GM19023 (cell line): Measurements from ENCODE around the gene CGB8.
"Not testable (repeated sequence)": the region's sequence is repeated elsewhere in the genome, so short reads cannot be mapped to it uniquely, and the experiment has no call there.

Experiments used
- ATAC-seq: cut with Tn5 transposase; IDR thresholded peaks from one replicate; pipeline ENCODE4 v1.9.1; 2021; ENCODE audit warnings: mild to moderate bottlenecking, moderate library complexity; ENCODE audit not compliant: unreplicated experiment

The CGB8 gene

DNA sequence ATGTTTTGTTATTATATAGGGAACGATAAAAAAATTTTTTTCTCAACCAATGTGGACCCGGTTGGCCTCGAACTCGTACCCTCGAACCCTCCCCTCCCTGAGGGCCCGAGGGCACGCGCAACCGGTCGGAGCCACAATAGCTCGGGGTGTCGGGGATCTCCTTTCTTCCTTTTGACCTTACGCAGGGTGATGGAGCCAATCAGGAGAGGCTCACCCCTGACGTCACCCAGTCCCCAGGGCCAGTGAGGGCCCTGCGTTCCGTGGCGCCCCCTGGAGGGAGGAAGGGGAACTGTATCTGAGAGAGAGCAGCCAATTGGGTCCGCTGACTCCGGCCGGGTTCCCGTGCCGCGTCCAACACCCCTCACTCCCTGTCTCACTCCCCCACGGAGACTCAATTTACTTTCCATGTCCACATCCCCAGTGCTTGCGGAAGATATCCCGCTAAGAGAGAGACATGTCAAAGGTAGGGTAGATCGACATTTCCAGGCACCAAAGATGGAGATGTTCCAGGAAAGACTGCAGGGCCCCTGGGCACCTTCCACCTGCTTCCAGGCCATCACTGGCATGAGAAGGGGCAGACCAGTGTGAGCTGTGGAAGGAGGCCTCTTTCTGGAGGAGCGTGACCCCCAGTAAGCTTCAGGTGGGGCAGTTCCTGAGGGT, 17.1 kb downstream of the CGB8 start, which contains the start of gene CGB2:
TSS of gene CGB2 (plus strand) at position 249 of the 660 bp plus-strand sequence. CDS start at position 455, 206 bp downstream.
- ATAC-seq: not testable (repeated sequence)

DNA sequence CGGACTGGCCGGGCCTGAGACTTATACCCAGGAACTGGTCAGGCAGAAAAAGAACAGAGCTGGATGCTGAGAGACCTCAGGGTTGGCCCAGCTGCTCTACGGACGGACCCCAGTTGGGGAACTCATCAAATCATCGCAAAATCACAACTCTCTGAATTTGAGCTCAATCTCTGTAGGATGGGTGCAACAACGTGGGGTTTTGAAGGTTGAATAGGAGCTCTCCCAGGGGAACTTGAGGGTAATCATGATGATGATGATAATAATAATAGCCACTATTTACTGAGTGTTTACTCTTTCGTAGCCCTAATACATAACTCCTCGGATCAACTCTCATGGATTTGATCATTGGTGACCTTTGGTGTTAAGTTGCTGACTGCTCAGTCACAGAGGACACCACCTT, 18.6 kb downstream of the CGB8 start:
- not testable (repeated sequence) for ATAC-seq

DNA sequence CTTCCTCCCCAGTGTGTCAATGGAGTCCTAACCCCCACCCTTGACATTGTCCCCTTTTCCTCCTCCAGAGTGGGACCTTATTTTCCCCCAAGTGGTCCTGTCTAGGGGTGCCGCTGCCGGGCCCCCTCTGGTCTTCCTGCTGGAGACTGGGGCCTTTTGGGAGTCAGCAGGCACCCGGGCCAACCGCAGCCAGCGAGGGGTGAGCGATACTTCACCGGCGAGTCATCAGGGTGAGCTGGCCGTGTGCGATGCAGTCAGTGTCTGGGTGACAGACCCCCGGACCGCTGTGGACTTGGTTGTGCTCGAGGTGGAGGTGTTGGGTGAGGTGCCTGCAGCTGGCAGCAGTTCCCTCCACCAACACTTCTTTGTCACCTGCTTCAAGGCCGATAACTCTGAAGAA, 19.2 kb downstream of the CGB8 start:
- ATAC-seq: not testable (repeated sequence)

DNA sequence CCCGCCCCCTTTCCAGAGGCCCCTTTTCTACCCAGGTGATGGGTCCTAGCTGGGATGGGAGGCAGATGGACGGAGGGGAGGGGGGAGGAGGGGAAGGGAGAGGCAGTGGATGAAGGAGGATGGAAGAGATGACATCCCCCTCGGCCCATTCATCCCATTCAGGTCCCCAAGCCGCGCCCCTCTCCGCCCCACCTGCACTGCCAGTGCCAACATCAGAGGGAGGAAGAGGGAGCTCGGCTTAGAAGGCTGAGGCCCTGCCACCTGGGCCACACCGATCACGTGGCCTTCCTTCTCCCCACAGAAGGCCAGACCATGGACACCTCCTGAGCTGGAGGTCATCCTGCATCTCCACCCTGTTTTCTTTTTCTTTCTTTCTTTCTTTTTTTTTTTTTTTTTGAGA, 20.2 kb downstream of the CGB8 start:
- not testable (repeated sequence) for ATAC-seq

DNA sequence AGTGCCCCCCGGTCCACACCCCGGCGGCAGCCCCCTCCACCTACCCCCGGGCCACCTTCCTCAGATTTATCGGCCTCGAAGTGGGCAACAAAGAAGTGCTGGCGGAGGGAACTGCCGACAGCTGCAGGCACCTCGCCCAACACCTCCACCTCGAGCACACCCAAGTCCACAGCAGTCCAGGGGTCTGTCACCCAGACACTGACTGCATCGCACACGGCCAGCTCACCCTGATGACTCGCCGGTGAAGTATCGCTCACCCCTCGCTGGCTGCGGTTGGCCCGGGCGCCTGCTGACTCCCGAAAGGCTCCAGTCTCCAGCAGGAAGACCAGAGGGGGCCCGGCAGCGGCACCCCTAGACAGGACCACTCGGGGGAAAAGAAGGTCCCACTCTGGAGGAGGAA, 23.3 kb downstream of the CGB8 start:
- ATAC-seq: not testable (repeated sequence)

DNA sequence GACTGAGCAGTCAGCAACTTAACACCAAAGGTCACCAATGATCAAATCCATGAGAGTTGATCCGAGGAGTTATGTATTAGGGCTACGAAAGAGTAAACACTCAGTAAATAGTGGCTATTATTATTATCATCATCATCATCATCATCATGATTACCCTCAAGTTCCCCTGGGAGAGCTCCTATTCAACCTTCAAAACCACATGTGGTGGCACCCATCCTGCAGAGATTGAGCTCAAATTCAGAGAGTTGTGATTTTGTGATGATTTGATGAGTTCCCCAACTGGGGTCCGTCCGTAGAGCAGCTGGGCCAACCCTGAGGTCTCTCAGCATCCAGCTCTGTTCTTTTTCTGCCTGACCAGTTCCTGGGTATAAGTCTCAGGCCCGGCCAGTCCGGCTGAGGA, 23.8 kb downstream of the CGB8 start:
- not testable (repeated sequence) for ATAC-seq

DNA sequence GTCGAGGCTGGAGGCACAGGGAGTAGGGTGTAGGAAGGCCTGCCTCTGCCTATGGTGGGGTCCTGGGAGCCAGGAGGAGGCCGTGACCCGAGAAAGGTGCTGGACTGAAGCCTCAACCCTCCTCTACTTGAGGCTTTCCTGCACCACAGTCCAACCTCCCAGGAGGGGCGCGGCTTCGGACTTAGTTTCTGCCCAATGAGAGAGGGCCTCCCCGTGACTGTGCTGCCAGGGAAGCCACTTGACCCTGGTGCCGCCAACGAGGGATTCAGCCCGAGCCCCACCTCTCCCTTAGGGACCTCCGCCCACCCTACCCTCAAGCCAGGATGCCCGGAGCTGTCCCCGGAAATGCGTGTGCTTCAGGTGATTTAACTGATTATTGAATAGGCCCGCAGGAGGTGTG, 24.7 kb downstream of the CGB8 start, which contains the start of gene CGB3:
TSS of gene CGB3 (minus strand) at position 101 of the 400 bp plus-strand sequence. CDS start 362 bp downstream, outside the sequence.
- not testable (repeated sequence) for ATAC-seq

DNA sequence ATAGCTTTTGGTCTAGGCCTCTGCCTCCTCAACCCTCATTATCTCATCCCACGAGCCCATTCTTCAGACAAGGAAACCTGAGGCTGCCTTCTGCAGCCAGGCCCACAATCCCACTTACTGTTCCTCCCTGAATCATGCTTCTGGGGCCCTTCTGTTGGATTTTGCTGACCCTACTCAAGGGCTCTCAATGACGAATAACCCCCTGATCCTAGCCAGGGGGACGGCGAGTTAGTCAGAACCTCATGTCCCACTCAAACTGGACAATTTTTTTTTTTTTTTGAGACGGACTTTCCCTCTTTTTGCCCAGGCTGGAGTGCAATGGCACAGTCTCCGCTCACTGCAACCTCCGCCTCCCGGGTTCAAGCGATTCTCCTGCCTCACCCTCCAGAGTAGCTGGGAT, 26.8 kb downstream of the CGB8 start:
- ATAC-seq: no peak

DNA sequence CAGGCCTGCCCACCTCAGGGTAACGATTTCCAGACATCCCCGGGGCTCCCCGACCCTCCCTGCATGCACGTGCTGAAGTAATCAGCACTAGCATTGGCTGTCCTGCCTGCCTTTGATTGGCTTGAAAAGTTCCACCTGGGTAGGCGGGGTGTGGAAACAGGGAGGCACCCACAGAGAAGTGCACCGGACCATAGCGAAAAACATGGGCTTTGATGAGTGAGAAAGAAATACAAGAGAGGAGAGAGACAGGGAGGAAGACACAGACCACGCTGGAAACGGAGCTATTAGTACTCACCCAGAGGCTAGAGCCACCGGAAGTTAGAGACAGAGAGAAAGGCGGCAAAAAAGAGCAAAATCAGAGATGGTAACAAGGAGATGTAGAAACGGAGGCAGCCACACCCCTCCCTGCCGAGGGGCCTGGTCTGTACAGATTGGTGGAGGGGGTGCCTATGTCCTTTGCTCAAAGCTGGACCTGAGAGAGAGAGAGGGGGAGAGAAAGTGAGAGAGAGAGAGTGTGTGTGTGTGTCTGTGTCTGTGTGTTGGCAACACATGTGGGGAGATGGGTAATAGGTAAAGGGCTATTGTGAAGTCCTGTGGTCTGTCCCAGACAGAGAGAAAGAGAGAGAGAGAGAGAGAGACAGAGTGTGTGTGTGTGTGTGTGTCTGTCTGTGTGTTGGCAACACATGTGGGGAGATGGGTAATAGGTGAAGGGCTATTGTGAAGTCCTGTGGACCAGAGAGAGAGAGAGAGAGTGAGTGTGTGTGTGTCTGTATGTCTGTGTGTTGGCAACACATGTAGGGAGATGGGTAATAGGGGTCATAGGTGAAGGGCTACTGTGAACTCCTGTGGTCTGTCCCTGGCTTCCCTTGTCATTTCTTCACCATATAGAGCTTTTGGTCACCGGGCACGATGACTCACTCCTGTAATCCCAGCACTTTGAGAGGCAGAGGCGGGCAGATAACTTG, 27.7 kb downstream of the CGB8 start:
- ATAC-seq: no peak

DNA sequence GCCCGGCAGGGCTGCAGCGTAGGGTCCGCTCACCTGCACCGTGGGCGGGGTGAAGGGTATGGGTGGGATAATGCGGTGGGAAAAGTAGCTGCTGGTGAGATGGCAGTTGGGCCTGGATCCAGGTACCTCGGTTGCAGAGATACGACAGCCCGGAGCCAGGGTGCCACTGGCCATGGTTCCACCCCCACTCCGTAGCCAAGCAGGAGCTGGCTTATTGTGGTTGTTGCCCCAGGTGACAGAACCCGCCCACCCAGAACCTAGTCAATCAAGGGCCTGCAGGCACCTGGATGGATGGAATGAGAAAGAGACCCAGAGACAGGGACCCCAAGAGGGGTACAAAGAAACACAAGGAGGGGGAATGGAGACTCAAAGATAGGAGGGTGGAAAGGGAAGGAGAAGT, 28.6 kb downstream of the CGB8 start:
- no peak for ATAC-seq

DNA sequence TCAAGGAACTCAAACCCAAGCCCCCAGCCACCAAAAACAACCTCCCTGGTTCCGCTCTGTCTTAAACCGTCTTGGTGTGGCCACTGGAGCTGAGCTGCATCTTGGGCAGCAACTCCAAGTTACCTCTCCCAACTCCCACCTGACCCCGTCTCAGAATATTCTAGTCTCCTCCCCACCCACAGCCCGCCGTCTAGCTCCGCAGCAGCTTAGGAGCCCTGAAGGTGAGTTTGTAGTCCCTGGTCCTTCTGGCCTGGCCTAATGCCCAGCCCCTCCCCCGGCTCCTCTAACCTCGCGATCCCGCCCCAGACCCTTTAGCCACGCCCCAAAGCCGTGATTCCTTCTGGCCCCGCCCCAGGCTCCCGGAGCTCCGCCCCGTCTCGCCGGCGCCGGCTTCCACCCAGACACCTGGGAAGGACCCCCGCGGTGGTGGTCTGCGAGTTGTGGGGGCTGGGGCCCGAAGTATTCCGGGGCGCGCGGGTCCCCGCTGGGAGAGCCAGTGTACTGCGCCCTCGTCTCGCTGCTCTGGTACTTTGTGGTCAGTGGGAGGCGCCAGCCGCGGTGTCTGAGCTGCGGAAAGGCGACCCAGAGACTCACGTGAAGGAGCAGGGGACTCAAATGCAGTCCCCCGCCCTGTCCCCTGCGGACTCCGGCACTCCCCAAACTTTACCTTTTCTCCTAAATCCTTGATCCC, 29.5 kb downstream of the CGB8 start:
- ATAC-seq: no peak

DNA sequence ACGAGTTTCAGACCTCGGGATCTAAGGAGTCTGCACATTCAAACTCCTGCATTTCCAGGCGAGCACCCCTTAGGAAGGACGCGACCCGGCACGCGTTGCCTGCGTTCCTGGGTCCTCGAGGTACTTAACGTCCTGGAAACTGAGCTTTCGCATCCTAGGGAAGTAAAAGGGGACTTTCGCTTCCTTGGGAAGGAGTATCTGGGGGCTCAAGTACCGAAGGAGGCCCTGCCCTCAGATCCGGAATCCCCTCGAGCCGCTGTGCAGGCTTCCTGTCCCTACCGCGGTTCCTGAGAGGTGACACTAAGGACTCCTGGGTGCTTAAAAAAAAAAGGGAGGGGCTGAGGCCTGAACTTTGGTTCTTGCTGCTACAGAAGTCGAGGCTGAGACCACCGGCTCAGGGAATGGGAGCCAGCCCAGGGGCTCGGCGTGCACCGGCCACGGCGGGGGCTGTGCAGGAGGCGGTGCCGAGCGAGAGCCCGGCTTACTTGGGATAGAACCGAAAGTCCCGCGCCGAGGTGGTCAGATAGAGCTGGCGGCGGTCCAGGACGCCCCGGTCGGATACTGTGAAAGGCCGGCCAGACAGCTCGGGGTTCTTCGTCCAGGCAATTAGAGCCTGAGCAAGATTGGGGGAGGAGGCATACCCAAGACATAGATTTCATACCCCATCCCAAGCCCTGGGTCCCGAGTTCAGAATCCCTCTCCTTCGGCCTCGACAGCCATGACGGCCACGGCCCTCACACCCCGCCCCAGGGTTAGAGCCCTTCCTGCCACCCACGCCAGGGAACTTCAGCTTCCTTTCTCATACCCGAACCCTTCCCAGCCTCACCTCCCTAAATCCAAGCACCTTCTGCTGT, 30.3 kb downstream of the CGB8 start:
- ATAC-seq: not testable (repeated sequence)

DNA sequence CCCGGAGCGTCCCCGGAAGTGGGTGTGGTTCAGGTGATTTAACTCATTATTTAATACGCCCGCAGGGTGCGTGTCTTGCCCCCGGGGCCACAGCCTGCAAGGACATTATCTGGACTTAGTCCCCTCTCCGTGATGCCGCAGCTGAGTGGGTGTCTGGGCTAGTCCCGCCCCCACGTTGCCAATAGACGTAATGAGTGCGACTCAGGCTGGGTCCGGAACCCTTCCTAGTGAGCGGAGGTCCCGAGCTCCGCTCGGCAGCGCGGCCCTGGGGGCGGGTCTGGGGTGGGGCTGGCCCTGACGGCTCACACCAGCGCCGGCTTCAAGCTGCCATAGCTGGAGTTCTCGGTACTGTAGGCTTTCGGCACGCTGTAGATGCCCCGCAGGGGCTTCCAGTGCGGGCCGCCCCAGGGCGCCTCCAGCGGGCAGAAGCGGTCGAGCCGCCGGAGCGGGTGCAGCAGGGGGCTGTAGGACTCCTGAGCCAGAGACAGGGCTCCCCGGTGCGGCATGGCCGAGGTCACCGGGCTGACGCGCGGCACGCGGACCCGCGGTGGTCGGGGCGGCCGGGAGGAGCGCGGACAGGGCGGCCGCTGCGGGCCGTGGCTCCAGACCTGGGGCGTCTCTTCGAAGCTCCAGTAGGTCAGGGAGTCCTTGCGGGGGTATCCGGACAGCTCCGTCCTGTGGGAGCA, 31.1 kb downstream of the CGB8 start:
- peak; percentile 57 for ATAC-seq

DNA sequence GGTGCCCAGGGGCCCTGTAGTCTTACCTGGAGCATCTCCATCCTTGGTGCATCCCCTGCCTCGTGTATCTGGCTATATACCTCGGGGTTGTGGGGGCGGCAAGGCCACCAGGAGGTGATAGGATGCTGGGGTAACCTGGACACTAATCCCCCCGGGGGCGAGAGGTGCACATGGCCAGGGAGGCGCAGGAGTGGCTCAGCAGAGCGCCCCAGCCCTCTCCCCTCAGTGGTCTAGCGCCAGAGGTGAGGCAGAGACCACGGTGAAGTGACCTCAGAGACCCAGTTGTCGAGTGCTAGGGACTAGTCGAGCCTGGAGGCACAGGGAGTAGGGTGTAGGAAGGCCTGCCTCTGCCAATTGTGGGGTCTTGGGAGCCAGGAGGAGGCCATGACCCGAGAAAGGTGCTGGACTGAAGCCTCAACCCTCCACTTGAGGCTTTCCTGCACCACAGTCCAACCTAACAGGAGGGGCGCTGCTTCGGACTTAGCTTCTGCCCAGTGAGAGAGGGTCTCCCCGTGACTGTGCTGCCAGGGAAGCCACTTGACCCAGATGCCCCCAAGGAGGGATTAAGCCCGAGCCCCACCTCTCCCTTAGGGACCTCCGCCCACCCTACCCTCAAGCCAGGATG, 31.8 kb downstream of the CGB8 start, which contains the start of gene LHB:
TSS of gene LHB (minus strand) at position 51 of the 625 bp plus-strand sequence. CDS start at position 41, 10 bp downstream.
- ATAC-seq: no peak

DNA sequence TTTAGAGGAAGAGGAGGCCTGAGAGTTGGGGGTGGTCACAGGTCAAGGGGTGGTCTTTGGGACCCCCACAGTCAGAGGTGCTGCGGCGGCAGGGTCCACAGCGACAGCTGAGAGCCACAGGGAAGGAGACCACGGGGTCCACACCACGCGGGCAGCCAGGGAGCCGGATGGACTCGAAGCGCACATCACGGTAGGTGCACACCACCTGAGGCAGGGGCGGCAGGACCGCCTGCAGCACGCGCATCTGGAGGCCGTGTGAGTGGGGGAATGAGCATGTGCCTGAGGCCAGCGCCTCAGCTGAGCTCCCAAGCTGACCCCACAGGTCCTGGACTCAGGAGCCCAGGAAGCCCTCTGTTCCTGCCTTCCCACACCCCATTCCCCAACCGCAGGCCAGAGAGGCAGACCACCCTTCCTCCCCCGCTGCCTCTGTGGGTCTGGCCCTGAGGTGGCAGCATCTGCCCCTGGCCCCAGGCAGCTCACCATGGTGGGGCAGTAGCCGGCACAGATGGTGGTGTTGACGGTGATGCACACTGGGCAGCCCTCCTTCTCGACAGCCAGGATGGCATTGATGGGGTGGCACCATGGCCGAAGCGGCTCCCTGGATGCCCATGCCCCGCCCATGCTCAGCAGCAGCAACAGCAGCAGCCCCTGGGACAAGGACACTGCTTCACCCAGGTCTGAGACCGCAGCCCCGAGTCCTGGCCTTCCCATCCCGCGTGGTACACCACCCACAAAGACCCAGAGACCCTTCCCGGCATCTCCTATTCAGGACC, 32.7 kb downstream of the CGB8 start:
- ATAC-seq: no peak

DNA sequence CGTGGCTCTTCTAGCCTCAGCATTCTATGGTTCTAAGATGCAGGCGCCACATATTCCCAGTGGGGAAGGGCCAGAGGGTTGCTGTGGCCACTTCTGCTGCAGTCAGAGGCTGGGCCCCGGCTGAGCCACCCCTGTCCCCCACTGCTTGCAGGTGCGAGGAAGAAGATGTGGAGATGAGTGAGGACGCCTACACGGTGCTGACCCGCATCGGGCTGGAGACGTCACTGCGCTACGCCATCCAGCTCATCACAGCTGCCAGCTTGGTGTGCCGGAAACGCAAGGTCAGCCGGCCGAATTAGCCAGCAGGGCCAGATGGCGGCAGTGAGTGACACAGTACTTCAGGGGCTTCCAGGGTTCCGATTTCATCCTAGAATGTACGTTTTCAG, 34.0 kb downstream of the CGB8 start:
- ATAC-seq: no peak

DNA sequence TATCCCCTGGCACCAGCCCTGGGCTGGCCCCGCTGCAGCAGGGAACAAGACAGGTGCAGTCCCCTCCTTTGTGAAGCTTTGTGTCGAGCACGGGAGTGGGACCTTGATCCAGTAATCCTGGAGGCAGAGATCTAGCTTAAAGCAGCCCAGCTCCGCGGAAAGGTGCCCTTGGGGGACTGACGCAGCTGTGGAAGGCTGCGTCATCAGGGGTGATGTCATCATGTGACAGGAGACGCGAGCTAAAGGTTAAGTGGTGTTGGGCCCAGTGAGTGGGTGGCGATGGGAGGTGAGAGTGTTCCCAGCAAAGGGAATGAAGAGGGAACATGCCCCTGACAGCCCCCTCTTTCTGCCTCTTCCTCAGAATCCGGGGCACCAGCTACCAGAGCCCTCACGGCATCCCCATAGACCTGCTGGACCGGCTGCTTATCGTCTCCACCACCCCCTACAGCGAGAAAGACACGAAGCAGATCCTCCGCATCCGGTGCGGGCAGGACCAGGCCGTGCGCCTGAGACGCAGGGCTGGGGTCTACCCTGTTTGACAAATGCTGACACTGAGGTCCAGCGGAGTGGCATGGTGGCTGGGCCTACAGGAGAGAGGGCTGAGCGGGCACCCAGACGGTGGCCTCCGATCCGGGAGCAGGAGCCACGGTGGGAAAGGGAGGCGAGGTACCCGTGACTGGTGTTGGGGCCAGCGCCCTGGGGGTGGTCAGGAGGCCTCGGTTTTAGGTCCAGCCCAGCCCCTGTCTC, 34.6 kb downstream of the CGB8 start:
- ATAC-seq: no peak

DNA sequence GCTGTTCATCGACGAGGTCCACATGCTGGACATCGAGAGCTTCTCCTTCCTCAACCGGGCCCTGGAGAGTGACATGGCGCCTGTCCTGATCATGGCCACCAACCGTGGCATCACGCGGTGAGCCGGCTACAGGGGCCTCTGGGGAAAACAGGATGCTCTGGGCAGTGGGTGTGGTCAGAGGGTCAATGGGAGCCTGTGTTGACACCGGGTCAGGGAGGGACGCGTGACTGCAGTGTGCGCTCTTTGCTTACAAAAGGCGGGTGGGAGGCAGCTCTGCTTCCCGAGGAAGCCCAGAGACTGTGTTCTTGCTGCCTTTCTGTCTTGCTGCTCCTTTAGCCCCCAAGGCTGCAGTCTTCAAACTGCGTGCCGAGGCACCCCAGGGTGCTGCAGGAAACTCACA, 37.7 kb downstream of the CGB8 start:
- ATAC-seq: no peak
